ENCODE measurements around the gene CARNS1. TPM values are rescaled to one million over a fixed set of nuclear protein-coding genes. Genes with fewer than 3 reads are reported as not detected.

The CARNS1 gene
- polyA plus RNA-seq, 3 donors from 2014 or later = 1.9 to 3.4 (median 2.7) TPM

GRCh38 chr11:67371911-67372320 lies 43.6 kb upstream of the CARNS1 start:
- H3K4me3 Mint-ChIP-seq = peak overlapping the region; percentile 82 to 92 (median 89)
- peaks cover 0 to 2% (median 0%) of the 10 kb centered on the region in 6 donors for H3K9me3 Mint-ChIP-seq
- peaks cover 7 to 26% (median 25%) of the 10 kb centered on the region in 3 donors for H3K27me3 Mint-ChIP-seq (ENCODE audit: low read depth in 3 of 3)
- no peaks in the 10 kb centered on the region for H3K36me3 Mint-ChIP-seq
- peak overlapping the region; percentile 81 to 92 (median 84) for H3K27ac Mint-ChIP-seq
- no peak for DNase-seq
- peaks cover 58 to 62% of the 10 kb centered on the region in 2 donors for H3K4me1 Mint-ChIP-seq

DNA sequence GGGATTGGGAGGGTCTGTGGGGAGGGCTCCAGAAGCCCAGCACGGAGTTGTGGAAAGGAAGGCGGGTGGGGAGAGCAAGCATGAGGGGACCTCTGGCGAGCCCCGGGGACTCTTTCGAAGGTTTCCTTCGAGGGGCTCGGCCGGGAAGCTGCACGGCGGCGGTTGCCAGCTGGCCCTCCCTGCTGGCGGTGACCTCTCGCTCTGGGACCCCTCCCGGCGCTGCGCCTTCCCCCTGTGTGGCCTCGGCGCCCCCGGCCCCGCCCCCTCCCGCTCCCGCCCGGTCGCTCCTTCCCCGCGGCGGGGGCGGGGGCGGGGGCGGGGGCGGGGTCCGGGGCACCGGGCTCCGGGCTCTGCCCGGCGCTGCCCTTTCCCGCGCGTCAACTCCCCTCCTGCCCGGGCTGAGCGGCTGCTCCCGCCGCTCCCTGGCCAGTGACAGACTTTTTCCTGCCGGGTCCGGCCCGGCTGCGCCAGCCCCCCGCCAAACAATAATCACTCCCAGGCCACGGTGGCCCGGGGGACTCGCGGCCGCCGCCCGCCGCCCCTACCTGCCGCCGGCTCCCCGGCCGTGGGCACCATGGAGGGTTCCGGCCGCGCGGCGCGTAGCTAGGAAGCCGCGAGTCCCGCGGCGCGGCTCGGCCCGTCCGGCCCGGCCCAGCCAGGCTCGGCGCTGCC lies 43.0 kb upstream of the CARNS1 start:
- Mint-ChIP-seq H3K4me3 (peak overlapping the region in 4 of 5 donors; percentile 82 to 92 (median 89)), H3K9me3 (peaks cover 0 to 2% (median 0%) of the 10 kb centered on the region in 6 donors), H3K27me3 (ENCODE audit: low read depth in 3 of 3) (peaks cover 8 to 26% (median 25%) of the 10 kb centered on the region in 3 donors), H3K27ac (peak overlapping the region in 2 of 6 donors; percentile 81 to 85), H3K36me3 (no peaks in the 10 kb centered on the region), H3K4me1 (peaks cover 58 to 62% of the 10 kb centered on the region in 2 donors)
- no peak for DNase-seq

GRCh38 chr11:67372993-67373647 lies 42.4 kb upstream of the CARNS1 start, which contains the start of gene CLCF1:
Gene CLCF1 (minus strand): TSS chr11:67373598. CDS start chr11:67373539, 59 bp downstream.
- H3K36me3 Mint-ChIP-seq = no peaks in the 10 kb centered on the region

GRCh38 chr11:67373648-67374570 lies 41.6 kb upstream of the CARNS1 start:
- Mint-ChIP-seq H3K4me3 (peak overlapping the region; percentile 86 to 99 (median 95)), H3K27me3 (ENCODE audit: low read depth in 3 of 3) (peaks cover 5 to 21% (median 17%) of the 10 kb centered on the region in 3 donors), H3K9me3 (peaks cover 0 to 2% (median 0%) of the 10 kb centered on the region in 6 donors), H3K4me1 (peaks cover 44 to 48% of the 10 kb centered on the region in 2 donors), H3K36me3 (no peaks in the 10 kb centered on the region), H3K27ac (peak overlapping the region; percentile 87 to 99 (median 94))
- peak; percentile 84 to 90 (median 84) for DNase-seq

More at GRCh38 chr11:67372993-67373647, 42.4 kb upstream of the CARNS1 start, which contains the start of gene CLCF1:
- peak; percentile 57 to 69 (median 59) for DNase-seq
- peak within 1 kb of the TSS; percentile 86 to 99 (median 95) for H3K4me3 Mint-ChIP-seq
- peaks cover 52 to 56% of the 10 kb centered on the region in 2 donors for H3K4me1 Mint-ChIP-seq
- H3K27ac Mint-ChIP-seq = peak within 1 kb of the TSS; percentile 87 to 99 (median 94)
- peaks cover 8 to 26% (median 22%) of the 10 kb centered on the region in 3 donors for H3K27me3 Mint-ChIP-seq (ENCODE audit: low read depth in 3 of 3)
- peaks cover 0 to 2% (median 0%) of the 10 kb centered on the region in 6 donors for H3K9me3 Mint-ChIP-seq

DNA sequence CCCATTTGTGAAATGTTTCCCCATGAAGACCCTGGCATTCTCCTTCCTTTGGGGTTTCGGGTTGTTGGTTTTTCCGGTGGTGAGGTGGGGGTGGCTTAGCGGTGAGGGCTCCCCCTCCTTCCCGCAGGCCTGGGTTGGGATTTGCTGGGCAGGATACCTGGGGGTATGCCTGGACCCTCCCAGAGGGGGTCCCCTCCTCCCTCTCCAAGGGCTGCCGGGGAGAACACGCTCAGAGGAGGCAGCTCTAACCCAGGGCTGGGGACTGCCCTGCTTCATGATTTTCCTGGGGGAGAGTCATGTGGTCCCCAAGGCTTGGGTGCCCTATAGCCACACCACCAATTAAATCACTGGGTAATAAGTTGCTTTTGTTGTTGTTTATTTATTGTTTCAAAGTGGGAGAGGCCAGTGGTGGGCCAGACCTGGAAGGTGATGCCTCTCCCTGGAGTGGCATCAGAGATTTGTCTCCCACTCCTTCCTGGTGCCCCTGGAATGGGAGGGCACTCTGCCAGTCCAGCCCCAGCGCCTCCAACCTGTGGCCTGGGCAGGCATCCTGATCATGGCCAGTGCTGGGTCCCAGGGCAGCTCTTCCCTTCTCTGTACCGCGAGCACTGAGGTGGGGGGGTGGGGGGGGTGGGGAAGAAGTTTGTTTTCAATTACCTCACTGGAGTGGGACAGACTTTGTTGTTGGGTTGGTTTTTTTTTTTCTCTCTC lies 40.8 kb upstream of the CARNS1 start:
- Mint-ChIP-seq H3K4me3 (peak overlapping the region; percentile 79 to 86 (median 82)), H3K27me3 (ENCODE audit: low read depth in 3 of 3) (peaks cover 5 to 19% (median 17%) of the 10 kb centered on the region in 3 donors), H3K4me1 (peaks cover 35 to 40% of the 10 kb centered on the region in 2 donors), H3K9me3 (peaks cover 0 to 2% (median 0%) of the 10 kb centered on the region in 6 donors), H3K36me3 (no peaks in the 10 kb centered on the region), H3K27ac (peak overlapping the region in 5 of 6 donors; percentile 79 to 93 (median 85))
- DNase-seq = no peak

DNA sequence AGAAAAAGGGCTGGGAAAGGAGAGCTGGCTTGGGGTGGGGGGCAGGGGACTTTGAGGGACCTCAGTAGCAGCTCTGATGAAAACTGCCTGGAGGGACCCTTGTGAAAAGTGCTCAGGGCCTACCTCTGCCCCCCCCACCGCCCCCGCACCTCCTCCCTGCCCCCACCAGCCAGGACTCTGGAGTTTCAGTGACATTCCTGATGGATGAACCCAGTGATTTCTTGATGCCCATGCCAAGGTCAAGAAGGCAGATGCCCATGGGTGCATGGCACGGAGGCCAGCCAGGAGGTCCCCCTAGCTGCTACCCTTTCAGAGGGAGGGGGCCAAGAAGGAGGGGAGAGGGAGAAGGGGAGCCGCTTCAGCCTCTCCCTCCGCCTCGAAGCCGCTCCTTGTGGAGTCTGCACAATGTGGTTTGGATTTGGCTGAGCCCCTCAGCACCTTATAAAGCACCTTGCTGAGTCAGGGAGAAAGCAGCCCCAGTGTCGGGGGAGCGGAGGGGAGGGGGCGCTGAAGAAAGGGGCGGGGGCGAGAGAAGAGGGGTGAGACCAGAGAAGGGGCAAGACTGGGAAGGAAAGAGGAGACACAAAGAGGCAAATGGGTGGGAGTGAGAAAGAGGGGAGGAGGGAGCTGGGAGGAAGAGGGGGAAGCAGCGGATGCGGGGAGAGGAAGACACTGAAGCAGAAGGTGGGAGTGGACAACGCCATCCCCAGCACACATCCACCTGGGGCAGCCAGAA lies 40.0 kb upstream of the CARNS1 start:
- Mint-ChIP-seq H3K27ac (no peak overlapping the region), H3K9me3 (peaks cover 0 to 2% (median 0%) of the 10 kb centered on the region in 6 donors), H3K4me3 (peak overlapping the region in 1 of 5 donors; percentile 18), H3K36me3 (no peaks in the 10 kb centered on the region), H3K4me1 (peaks cover 29 to 33% of the 10 kb centered on the region in 2 donors), H3K27me3 (ENCODE audit: low read depth in 3 of 3) (peaks cover 5 to 17% (median 17%) of the 10 kb centered on the region in 3 donors)
- no peak for DNase-seq

GRCh38 chr11:67376063-67376820 lies 39.2 kb upstream of the CARNS1 start:
- H3K27me3 Mint-ChIP-seq (ENCODE audit: low read depth in 3 of 3) = peaks cover 5 to 17% (median 15%) of the 10 kb centered on the region in 3 donors
- peak overlapping the region in 2 of 6 donors; percentile 40 to 46 for H3K27ac Mint-ChIP-seq
- no peak for DNase-seq
- peaks cover 29 to 33% of the 10 kb centered on the region in 2 donors for H3K4me1 Mint-ChIP-seq
- no peaks in the 10 kb centered on the region for H3K36me3 Mint-ChIP-seq
- peaks cover 0 to 2% (median 0%) of the 10 kb centered on the region in 6 donors for H3K9me3 Mint-ChIP-seq
- H3K4me3 Mint-ChIP-seq = peak overlapping the region in 1 of 5 donors; percentile 18

DNA sequence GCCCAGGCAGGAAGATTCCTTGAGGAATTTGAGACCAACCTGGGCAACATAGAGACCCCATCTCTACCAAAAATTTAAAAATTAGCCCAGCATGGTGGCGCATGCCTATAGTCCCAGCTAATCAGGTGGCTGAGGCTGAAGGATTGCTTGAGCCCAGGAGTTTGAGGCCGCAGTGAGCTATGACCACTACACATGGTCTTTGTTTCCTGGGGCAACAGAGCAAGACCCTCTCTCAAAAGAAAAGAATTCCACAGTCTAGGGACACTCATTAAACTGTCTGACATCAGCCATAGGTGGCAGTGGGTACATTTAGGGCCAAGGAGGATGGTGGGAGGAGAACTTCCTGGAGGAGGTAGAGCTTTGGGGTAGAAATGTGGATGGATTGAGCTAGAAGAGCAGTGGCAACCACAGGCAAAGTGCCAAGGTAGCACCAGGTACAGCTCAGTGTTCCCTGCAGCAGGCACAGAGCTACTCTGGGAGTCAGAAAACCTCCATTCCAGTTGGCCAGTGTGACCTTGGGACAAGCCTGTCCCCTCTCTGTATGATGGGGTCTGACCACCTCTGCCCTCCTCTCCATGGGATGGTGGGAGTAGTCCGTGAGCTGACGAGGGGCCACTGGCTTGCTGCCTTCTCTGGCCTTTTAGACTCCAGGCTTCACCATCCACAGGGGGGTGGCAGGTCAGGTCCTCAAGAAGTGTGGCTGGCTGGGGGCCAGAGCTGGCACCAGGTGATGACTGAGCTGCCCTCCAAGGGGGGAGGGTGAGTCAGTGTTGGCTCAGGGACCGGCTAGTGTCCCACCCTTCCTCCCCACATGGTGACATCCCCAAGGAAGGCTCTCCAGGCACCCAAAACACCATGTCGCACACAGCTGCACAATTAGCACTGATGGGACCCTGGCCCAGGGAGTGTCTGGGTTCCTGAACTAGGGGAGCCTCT lies 38.3 kb upstream of the CARNS1 start:
- Mint-ChIP-seq H3K27ac (peak overlapping the region in 3 of 6 donors; percentile 25 to 51 (median 40)), H3K36me3 (no peaks in the 10 kb centered on the region), H3K4me3 (no peak overlapping the region), H3K27me3 (ENCODE audit: low read depth in 3 of 3) (peaks cover 5 to 13% (median 11%) of the 10 kb centered on the region in 3 donors), H3K4me1 (peaks cover 26 to 29% of the 10 kb centered on the region in 2 donors), H3K9me3 (peaks cover 0 to 2% (median 0%) of the 10 kb centered on the region in 6 donors)
- no peak for DNase-seq

- DNase-seq = no peak
Observed at GRCh38 chr11:67378544-67378943, 36.9 kb upstream of the CARNS1 start.

GRCh38 chr11:67379061-67380058 lies 36.1 kb upstream of the CARNS1 start:
- DNase-seq = no peak
- Mint-ChIP-seq H3K9me3 (no peaks in the 10 kb centered on the region), H3K27me3 (ENCODE audit: low read depth in 3 of 3) (peaks cover 2 to 7% (median 6%) of the 10 kb centered on the region in 3 donors), H3K4me1 (peaks cover 23 to 24% of the 10 kb centered on the region in 2 donors), H3K36me3 (no peaks in the 10 kb centered on the region), H3K4me3 (no peak overlapping the region), H3K27ac (no peak overlapping the region)

More at GRCh38 chr11:67378544-67378943, 36.9 kb upstream of the CARNS1 start:
- Mint-ChIP-seq H3K4me3 (no peak overlapping the region), H3K27me3 (ENCODE audit: low read depth in 3 of 3) (peaks cover 3 to 12% (median 9%) of the 10 kb centered on the region in 3 donors), H3K4me1 (peaks cover 29 to 31% of the 10 kb centered on the region in 2 donors), H3K36me3 (no peaks in the 10 kb centered on the region), H3K9me3 (peaks cover 0 to under 1% (median 0%) of the 10 kb centered on the region in 6 donors), H3K27ac (no peak overlapping the region)
